Lung (tissue), 12 donors: ENCODE measurements around the gene SLC4A9. TPM values are rescaled to one million over a fixed set of nuclear protein-coding genes. Genes with fewer than 3 reads are reported as not detected.

Experiments used
- ATAC-seq: fragments of 200-7000 bp; cut with Tn5 transposase; one replicate; pipeline ENCODE4 v1.9.1; 2020; ENCODE audit warnings: moderate number of reproducible peaks; ENCODE audit not compliant: insufficient read depth, low FRiP score
- DNase-seq, 3 donors: peaks; one replicate each; pipeline ENCODE4 v3.0.0-alpha.2; 2013 to 2017
- H3K27ac ChIP-seq, 2 donors: one replicate each; pipeline ENCODE4 v1.5.1; 2013; ENCODE audit warnings: mild to moderate bottlenecking in 2 of 2, moderate library complexity in 2 of 2, control low read depth in 1 of 2, inconsistent platforms in 1 of 2, low read depth in 1 of 2, low read length in 1 of 2
- H3K27me3 ChIP-seq, 3 donors: one replicate each; pipeline ENCODE4 v1.5.1; 2013; ENCODE audit warnings: low read length in 2 of 3; ENCODE audit not compliant: control insufficient read depth in 3 of 3, insufficient read depth in 3 of 3
- H3K36me3 ChIP-seq, 4 donors: one replicate each; pipeline ENCODE4 v1.5.1; 2013; ENCODE audit warnings: low read length in 4 of 4, mild to moderate bottlenecking in 1 of 4, moderate library complexity in 1 of 4; ENCODE audit not compliant: control insufficient read depth in 4 of 4, insufficient read depth in 4 of 4
- H3K4me1 ChIP-seq, 5 donors: one replicate each; pipeline ENCODE4 v1.5.1; 2013; ENCODE audit warnings: low read length in 5 of 5, mild to moderate bottlenecking in 2 of 5, moderate library complexity in 1 of 5; ENCODE audit not compliant: control insufficient read depth in 5 of 5, insufficient read depth in 5 of 5
- H3K4me3 ChIP-seq: one replicate; pipeline ENCODE4 v1.5.1; 2013; ENCODE audit warnings: mild to moderate bottlenecking, control low read depth, moderate library complexity
- H3K9ac ChIP-seq, 2 donors: one replicate each; pipeline ENCODE4 v1.5.1; 2013; ENCODE audit warnings: low read length in 2 of 2, control low read depth in 1 of 2; ENCODE audit not compliant: insufficient read depth in 1 of 2
- H3K9me3 ChIP-seq, 4 donors: one replicate each; pipeline ENCODE4 v1.5.1; 2013; ENCODE audit warnings: low read length in 3 of 4, mild to moderate bottlenecking in 1 of 4, moderate library complexity in 1 of 4; ENCODE audit not compliant: control insufficient read depth in 4 of 4, insufficient read depth in 3 of 4
- WGBS, 2 donors: extraction: QIAGEN DNeasy Blood & Tissue Kit; methylation state at CpG; one replicate each; pipeline ENCODE4 v1.1.7; 2013; 5-methylcytosine and 5-hydroxymethylcytosine counted together
- polyA plus RNA-seq, 2 donors: library from polyadenylated mRNA; stranded (reverse); fragments of 200-250 nt; gene quantifications; one replicate each; pipeline ENCODE4 v1.2.1, GENCODE V29; 2013
- total RNA-seq, 2 donors: library from RNA; depleted of rRNA in 1 of 2; stranded (reverse); fragments of >200 nt in 1 of 2; gene quantifications; one replicate each; pipeline ENCODE4 v1.2.1, GENCODE V29; 2014 to 2021
- TF ChIP-seq, protein P1 (sequence below): IDR thresholded peaks from 2 replicates; pipeline ENCODE4 v1.5.1; 2012; ENCODE audit warnings: mild to moderate bottlenecking; ENCODE audit errors: control extremely low read depth, extremely low read depth
- donor health status: control.
- donor health status: control.
- donor health status: Bipolar disorder and iron deficiency.
- donor health status: healthy.
- donor health status: DM: yes; HTN: yes; CAD: no.

SLC4A9 gene
- total and polyA plus RNA-seq, 4 donors = 0.05 to 0.18 (median 0.09) TPM

DNA sequence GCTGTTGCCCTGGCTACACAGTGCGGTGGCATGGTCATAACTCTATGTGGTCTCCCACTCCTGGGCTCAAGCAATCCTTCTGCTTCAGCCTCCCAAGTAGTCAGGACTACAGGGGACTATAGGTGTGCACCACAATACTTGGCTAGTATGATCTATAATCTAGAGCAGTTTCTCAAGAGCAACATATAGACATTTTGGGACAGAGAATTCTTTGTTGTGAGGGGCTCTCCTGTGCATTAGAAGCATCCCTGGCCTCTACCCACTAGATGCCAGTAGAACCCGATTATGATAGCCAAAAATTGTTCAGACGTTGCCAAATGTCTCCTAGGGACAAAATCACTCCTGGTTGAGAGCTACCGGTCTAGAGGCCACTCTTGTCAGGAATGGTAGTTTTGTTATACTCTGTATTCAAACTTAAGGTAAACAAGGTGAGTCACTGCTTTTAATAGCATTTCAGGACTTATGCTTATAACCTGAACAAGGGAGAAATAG is 48.8 kb downstream of the SLC4A9 start:
- no peak overlapping the region for H3K27ac ChIP-seq
- no peaks in the 10 kb centered on the region for H3K27me3 ChIP-seq
- DNase-seq (no peak), ATAC-seq (no peak)
- TF ChIP-seq, protein P1, sequence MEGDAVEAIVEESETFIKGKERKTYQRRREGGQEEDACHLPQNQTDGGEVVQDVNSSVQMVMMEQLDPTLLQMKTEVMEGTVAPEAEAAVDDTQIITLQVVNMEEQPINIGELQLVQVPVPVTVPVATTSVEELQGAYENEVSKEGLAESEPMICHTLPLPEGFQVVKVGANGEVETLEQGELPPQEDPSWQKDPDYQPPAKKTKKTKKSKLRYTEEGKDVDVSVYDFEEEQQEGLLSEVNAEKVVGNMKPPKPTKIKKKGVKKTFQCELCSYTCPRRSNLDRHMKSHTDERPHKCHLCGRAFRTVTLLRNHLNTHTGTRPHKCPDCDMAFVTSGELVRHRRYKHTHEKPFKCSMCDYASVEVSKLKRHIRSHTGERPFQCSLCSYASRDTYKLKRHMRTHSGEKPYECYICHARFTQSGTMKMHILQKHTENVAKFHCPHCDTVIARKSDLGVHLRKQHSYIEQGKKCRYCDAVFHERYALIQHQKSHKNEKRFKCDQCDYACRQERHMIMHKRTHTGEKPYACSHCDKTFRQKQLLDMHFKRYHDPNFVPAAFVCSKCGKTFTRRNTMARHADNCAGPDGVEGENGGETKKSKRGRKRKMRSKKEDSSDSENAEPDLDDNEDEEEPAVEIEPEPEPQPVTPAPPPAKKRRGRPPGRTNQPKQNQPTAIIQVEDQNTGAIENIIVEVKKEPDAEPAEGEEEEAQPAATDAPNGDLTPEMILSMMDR = no peak
- 55 to 68% methylated on average over 4 of the region's 4 CpGs for WGBS, 2 donors
- no peak overlapping the region for H3K9ac ChIP-seq
- no peaks in the 10 kb centered on the region for H3K9me3 ChIP-seq
- H3K4me1 ChIP-seq = peaks cover 0 to 8% (median 4%) of the 10 kb centered on the region in 5 donors
- no peak overlapping the region for H3K4me3 ChIP-seq
- H3K36me3 ChIP-seq = peaks cover 0 to 2% (median under 1%) of the 10 kb centered on the region in 4 donors

DNA sequence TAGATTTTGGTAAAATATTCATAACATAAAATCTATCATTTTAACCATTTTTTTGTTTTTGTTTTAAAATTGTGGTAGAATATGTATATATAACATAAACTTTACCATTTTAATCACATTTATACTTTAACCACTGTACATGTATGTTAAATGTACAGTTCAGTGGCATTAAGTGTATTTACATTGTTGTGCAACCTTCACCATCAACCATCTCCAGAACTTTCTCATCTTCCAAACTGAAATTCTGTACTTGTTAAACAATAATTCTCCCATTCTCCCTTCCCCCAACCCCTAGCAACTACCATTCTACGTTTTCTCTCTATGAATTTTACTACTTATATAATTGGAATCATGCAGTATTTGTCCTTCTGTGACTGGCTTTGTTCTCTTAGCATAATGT is 53.2 kb downstream of the SLC4A9 start:
- 75 to 76% methylated on average over 1 of the region's 1 CpG for WGBS, 2 donors
- Histone ChIP-seq H3K36me3 (peaks cover 0 to 2% (median 1%) of the 10 kb centered on the region in 4 donors), H3K4me3 (no peak overlapping the region), H3K9me3 (no peaks in the 10 kb centered on the region), H3K4me1 (peaks cover 0 to 5% (median 0%) of the 10 kb centered on the region in 5 donors), H3K27me3 (no peaks in the 10 kb centered on the region), H3K9ac (no peak overlapping the region), H3K27ac (no peak overlapping the region)
- DNase-seq = no peak
- no peak for ATAC-seq
- TF ChIP-seq, protein P1 = no peak

DNA sequence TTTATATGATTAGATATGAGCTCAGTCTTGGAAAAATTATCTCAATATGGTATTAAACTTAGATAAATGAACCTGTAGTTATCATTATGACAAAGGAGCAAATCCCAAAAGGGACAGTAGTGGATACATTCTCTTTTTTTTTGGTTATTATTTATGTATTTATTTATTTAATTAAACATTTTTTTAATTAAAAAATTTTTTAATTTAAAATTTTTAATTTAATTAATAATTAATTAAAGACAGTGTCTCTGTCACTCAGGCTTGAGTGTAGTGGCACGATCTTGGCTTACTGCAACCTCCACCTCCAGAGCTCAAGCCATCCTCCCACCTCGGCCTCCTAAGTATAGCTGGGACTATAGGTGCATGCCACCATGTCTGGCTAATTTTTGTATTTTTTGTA is 57.2 kb downstream of the SLC4A9 start:
- WGBS, 2 donors = 95 to 100% methylated on average over 2 of the region's 2 CpGs
- no peak overlapping the region for H3K27ac ChIP-seq
- no peak overlapping the region for H3K9ac ChIP-seq
- H3K4me3 ChIP-seq = no peak overlapping the region
- no peak for DNase-seq
- no peaks in the 10 kb centered on the region for H3K9me3 ChIP-seq
- TF ChIP-seq, protein P1 = no peak
- H3K4me1 ChIP-seq = peaks cover 0 to 5% (median 0%) of the 10 kb centered on the region in 5 donors
- H3K27me3 ChIP-seq = no peaks in the 10 kb centered on the region
- no peak for ATAC-seq
- H3K36me3 ChIP-seq = peaks cover 0 to 2% (median 0%) of the 10 kb centered on the region in 4 donors

DNA sequence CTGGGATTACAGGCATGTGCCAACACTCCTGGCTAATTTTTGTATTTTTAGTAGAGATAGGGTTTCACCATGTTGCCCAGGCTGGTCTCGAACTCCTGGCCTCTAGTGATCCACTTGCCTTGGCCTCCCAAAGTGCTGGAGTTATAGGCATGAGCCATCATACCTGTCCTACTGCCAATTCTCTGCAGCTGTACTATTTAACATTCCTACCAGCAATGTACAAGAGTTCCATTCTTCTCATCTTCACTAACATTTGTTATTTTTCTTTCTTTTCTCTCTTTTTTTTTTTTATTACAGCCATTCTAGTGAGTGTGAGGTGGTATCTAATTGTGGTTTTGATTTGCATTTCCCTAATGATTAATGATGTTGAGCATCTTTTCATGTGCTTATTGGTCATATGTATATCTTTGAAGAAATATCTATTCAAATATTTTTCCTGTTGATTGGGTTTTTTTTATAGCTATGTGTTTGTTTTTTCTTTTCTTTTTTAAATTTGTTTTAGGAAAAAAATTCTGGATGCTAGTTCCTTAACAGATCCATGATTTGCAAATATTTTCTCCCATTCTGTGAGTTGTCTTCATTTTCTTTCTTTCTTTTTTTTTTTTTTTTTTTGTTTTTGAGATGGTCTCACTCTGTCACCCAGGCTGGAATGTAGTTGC is 59.0 kb downstream of the SLC4A9 start:
- H3K9ac ChIP-seq = no peak overlapping the region
- DNase-seq (no peak), ATAC-seq (no peak)
- TF ChIP-seq, protein P1 = no peak
- no peak overlapping the region for H3K27ac ChIP-seq
- H3K4me3 ChIP-seq = no peak overlapping the region
- peaks cover 0 to 15% (median 0%) of the 10 kb centered on the region in 5 donors for H3K4me1 ChIP-seq
- no peaks in the 10 kb centered on the region for H3K27me3 ChIP-seq
- H3K9me3 ChIP-seq = no peaks in the 10 kb centered on the region
- peaks cover 0 to under 1% (median 0%) of the 10 kb centered on the region in 4 donors for H3K36me3 ChIP-seq
- WGBS, 2 donors = 97 to 100% methylated on average over 1 of the region's 1 CpG
